Measurements from ENCODE around the gene STK38. TPM values are rescaled to one million over a fixed set of nuclear protein-coding genes. Genes with fewer than 3 reads are reported as not detected.
"Not testable (repeated sequence)": the region's sequence is repeated elsewhere in the genome, so short reads cannot be mapped to it uniquely, and the experiment has no call there.

The STK38 gene
- total RNA-seq, 4 donors from 2014 or later = 57.8 to 107 (median 87.9) TPM

- DNase-seq = peak in 1 of 3 donors; percentile 14
- H3K4me3 ChIP-seq = no peak overlapping the region
- peaks cover 0 to 5% (median 0%) of the 10 kb centered on the region in 4 donors for H3K4me1 ChIP-seq
- no peaks in the 10 kb centered on the region for H3K36me3 ChIP-seq
- peak overlapping the region in 2 of 4 donors; percentile 42 to 64 for H3K27ac ChIP-seq
- no peaks in the 10 kb centered on the region for H3K9me3 ChIP-seq
- no peak for TF ChIP-seq POLR2A (IDR thresholded peaks at IDR 0.05)
- no peak for TF ChIP-seq CTCF (IDR thresholded peaks at IDR 0.05)
- no peaks in the 10 kb centered on the region for H3K27me3 ChIP-seq
Observed at GRCh38 chr6:36580184-36580526, 32.9 kb upstream of the STK38 start.

GRCh38 chr6:36578431-36578830 lies 31.2 kb upstream of the STK38 start:
- TF ChIP-seq POLR2A (IDR thresholded peaks at IDR 0.05) (no peak), CTCF (IDR thresholded peaks at IDR 0.05) (no peak)
- no peaks in the 10 kb centered on the region for H3K9me3 ChIP-seq
- DNase-seq = peak in 1 of 3 donors; percentile 31
- no peak overlapping the region for H3K27ac ChIP-seq
- no peaks in the 10 kb centered on the region for H3K27me3 ChIP-seq
- peaks cover 0 to 5% (median 0%) of the 10 kb centered on the region in 4 donors for H3K4me1 ChIP-seq
- no peak overlapping the region for H3K4me3 ChIP-seq
- H3K36me3 ChIP-seq = no peaks in the 10 kb centered on the region

- no peak for TF ChIP-seq CTCF (IDR thresholded peaks at IDR 0.05)
- TF ChIP-seq POLR2A (IDR thresholded peaks at IDR 0.05) = no peak
- Histone ChIP-seq H3K27me3 (no peaks in the 10 kb centered on the region), H3K9me3 (no peaks in the 10 kb centered on the region), H3K4me3 (no peak overlapping the region), H3K27ac (no peak overlapping the region), H3K4me1 (peaks cover 0 to 5% (median 0%) of the 10 kb centered on the region in 4 donors), H3K36me3 (no peaks in the 10 kb centered on the region)
- peak in 1 of 3 donors; percentile 23 for DNase-seq
Observed at GRCh38 chr6:36578030-36578429, 30.8 kb upstream of the STK38 start.

- H3K4me1 ChIP-seq = peaks cover 0 to 5% (median 0%) of the 10 kb centered on the region in 4 donors
- H3K4me3 ChIP-seq = no peak overlapping the region
- no peak overlapping the region for H3K27ac ChIP-seq
- H3K36me3 ChIP-seq = no peaks in the 10 kb centered on the region
- TF ChIP-seq POLR2A (IDR thresholded peaks at IDR 0.05) (no peak), CTCF (IDR thresholded peaks at IDR 0.05) (no peak)
- no peaks in the 10 kb centered on the region for H3K27me3 ChIP-seq
- DNase-seq = no peak
- H3K9me3 ChIP-seq = no peaks in the 10 kb centered on the region
Observed at GRCh38 chr6:36577301-36577700, 30.0 kb upstream of the STK38 start.

GRCh38 chr6:36576578-36576977 lies 29.3 kb upstream of the STK38 start:
- no peaks in the 10 kb centered on the region for H3K36me3 ChIP-seq
- no peak for DNase-seq
- H3K4me1 ChIP-seq = peaks cover 0 to 5% (median 0%) of the 10 kb centered on the region in 4 donors
- TF ChIP-seq CTCF (IDR thresholded peaks at IDR 0.05) (no peak), POLR2A (IDR thresholded peaks at IDR 0.05) (no peak)
- H3K27ac ChIP-seq = no peak overlapping the region
- H3K9me3 ChIP-seq = peaks cover 0 to 2% (median 0%) of the 10 kb centered on the region in 4 donors
- H3K4me3 ChIP-seq = no peak overlapping the region
- no peaks in the 10 kb centered on the region for H3K27me3 ChIP-seq

- no peak for TF ChIP-seq CTCF (IDR thresholded peaks at IDR 0.05)
- no peak for TF ChIP-seq POLR2A (IDR thresholded peaks at IDR 0.05)
- Histone ChIP-seq H3K36me3 (no peaks in the 10 kb centered on the region), H3K4me3 (no peak overlapping the region), H3K9me3 (peaks cover 0 to 3% (median 0%) of the 10 kb centered on the region in 4 donors), H3K27ac (no peak overlapping the region), H3K4me1 (no peaks in the 10 kb centered on the region), H3K27me3 (no peaks in the 10 kb centered on the region)
- no peak for DNase-seq
Observed at GRCh38 chr6:36574679-36575078, 27.4 kb upstream of the STK38 start.

- H3K36me3 ChIP-seq, H3K27ac ChIP-seq, H3K4me1 ChIP-seq, H3K9me3 ChIP-seq, DNase-seq, H3K27me3 ChIP-seq, H3K4me3 ChIP-seq: not testable (repeated sequence)
Observed at GRCh38 chr6:36572353-36573311, 25.4 kb upstream of the STK38 start.
